ENCODE results near the gene NEUROG2.

The NEUROG2 gene

DNA sequence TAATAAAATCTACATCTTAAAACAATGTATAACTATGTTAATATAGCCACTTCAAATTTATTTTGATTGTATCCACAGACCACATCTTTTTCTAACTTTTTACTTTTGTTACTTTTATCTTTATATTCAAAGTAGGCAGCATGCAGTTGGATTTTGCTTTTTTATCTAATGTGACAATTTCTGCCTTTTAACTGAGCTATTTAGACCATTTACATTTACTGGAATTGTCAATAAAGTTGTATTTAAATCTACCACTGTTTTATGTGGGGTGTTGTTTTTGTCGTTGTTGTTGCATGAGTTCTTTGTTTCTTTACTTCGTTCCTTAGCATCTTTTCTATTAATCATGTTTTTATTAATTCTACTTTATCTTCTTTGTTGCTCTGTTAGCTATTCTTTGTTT is 42.0 kb downstream of the NEUROG2 start:
- no peak for DNase-seq

DNA sequence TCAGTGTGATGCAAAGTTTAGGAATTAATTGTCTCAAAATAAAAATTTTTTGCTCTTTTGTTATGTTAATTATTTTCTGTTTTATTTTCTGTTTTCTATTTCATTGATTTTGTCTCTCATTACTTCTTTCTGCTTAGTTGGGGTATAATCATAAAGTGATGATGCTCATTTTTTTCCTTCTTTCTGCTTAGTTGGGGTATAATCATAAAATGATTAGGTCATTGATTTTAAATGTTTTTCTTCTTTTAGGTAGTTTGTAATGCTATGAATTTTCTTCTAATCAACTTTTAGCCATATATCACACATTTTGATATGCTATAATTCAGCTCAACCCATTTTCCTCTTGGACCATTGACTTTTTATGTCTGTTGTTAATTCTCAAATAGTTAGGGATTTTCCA is 43.7 kb downstream of the NEUROG2 start:
- no peak for DNase-seq

Measured in activated T-cell treated with anti-CD3 and anti-CD28 coated beads, Interleukin-2, amount 50 U/mL, for 48 hours (primary cell).